Ureter (tissue), 1 donor: ENCODE results near the gene SPN. TPM values are rescaled to one million over a fixed set of nuclear protein-coding genes. Genes with fewer than 3 reads are reported as not detected.
"Not testable (repeated sequence)": the region's sequence is repeated elsewhere in the genome, so short reads cannot be mapped to it uniquely, and the experiment has no call there.

Experiments
- DNase-seq: peaks from one replicate; pipeline ENCODE4 v3.0.0-alpha.2; 2020; ENCODE audit warnings: low spot score
- total RNA-seq: library from RNA; stranded (reverse); gene quantifications from one replicate; pipeline ENCODE4 v1.2.4, GENCODE V29; 2023
- donor health status: DM: yes; HTN: yes; CAD: no.

SPN gene, protein sequence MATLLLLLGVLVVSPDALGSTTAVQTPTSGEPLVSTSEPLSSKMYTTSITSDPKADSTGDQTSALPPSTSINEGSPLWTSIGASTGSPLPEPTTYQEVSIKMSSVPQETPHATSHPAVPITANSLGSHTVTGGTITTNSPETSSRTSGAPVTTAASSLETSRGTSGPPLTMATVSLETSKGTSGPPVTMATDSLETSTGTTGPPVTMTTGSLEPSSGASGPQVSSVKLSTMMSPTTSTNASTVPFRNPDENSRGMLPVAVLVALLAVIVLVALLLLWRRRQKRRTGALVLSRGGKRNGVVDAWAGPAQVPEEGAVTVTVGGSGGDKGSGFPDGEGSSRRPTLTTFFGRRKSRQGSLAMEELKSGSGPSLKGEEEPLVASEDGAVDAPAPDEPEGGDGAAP
- total RNA-seq = 4.2 TPM

DNA sequence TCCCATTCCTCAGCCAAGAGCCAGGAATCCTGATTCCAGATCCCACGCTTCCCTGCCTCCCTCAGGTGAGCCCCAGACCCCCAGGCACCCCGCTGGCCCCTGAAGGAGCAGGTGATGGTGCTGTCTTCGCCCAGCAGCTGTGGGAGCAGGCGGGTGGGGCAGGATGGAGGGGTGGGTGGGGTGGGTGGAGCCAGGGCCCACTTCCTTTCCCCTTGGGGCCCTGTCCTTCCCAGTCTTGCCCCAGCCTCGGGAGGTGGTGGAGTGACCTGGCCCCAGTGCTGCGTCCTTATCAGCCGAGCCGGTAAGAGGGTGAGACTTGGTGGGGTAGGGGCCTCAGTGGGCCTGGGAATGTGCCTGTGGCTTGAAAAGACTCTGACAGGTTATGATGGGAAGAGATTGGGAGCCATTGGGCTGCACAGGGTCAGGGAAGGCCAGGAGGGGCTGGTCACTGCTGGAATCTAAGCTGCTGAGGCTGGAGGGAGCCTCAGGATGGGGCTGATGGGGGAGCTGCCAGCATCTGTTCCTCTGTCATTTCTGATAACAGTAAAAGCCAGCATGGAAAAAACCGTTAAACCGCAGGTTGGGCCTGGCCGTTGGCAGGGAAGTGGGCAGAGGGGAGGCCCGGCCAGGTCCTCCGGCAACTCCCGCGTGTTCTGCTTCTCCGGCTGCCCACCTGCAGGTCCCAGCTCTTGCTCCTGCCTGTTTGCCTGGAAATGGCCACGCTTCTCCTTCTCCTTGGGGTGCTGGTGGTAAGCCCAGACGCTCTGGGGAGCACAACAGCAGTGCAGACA lies at the start of gene SPN:
SPN (plus strand) TSS at position 232 of the 791 bp plus-strand sequence; CDS start at position 714, 482 bp downstream.
- DNase-seq = no peak

DNA sequence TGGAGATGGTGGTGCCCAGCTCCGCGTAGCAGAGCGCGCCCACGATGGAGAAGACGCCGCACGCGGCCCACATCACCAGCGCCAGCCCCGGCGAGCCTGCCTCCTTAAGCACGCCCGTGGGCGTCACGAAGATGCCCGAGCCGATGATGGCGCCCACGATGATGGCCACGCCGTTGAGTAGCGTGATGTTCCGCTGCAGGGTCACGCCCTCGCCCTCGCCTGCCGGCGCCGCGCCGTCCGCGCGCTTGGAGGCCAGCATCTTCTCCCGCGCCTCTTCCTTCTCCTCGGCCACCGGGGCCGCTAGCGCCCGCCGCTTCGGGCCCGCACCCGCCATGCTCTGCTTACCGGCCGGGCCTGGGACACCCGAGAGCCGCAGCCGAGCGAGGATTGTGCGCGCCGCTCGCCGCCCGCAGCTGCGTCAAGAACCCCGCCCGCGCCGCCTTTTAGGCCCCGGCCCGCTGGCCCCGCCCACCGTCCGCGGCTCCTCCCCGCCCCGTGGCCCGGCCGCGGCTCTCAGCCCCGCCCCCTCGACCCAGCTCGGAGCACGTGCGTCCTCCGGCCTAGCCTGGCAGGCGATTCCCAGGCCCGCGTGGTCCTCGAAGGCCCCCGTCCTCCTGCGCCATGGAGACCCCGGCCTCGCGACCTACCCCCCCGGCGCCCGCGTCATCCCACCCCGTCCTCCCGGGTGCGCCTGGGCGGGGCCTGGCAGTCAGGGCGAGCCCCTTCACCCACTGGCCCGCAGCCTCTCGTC lies 49.6 kb upstream of the SPN start:
- DNase-seq = peak; percentile 85

DNA sequence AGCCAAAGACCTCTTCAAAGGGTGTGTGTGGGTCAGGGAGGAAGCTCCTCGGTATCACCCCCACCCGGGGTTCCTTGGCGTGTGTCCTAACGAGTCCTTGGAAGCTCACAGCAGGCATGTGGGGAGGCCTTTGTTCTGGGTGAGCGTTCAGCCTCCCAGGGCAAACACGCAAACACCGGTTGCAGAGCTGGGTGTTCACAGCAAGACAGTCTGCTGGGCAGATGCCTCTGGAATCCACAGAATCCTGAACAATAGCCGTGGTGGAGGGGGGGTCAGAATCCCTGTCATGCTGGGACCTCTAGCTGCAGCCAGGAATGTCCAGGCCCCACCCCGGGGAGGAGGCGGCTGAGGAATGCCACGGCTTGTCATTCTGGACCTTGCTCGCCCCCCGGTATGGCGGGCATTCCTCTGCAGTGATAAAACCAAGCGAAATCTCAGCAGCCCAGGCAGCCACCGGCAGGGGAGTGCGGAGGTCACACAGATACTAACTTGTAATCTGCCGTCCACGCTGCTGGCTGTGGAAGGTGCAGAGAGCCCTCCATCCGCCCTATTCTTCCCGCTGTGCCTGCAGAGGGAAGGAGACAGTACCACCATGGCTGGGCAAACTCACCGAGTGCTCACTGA lies 48.2 kb upstream of the SPN start:
- DNase-seq = not testable (repeated sequence)

DNA sequence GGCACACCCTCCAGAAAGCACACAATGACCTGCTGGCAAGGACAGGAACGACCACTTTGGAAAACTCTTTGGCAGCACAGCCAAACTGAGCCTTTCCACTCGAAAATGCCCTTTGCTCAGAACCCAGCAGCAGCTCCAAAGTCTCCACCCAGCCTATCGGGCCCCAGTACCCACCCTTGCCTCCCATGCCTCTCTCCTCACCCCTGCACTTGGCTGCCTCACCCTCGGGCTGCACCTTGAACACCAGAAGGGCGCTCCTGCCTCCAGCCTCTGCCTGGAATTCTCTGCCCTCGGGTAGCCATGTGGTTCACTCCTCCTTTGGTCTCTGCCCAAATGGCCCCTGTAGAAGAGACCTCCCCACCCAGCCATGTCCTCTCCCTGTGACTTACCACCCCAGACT lies 46.9 kb upstream of the SPN start:
- DNase-seq = not testable (repeated sequence)

DNA sequence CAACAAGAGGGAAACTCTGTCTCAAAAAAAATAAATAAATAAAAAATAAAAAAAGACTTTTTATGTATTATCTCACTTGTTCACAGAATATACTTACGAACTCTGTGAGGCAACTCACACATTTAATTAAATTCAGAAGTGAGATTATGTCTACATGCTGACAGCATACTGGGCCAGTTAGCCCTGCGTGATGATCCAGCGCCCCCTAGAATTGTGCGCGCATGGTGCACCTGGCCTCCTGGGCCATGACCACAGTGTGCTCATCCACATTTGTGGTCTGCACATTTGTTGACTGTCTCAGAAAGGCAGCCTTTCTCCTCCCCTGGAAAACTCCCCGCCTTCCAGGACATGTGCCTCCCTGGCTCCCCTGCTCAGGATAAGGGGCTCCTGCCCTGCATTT lies 42.5 kb upstream of the SPN start:
- DNase-seq = not testable (repeated sequence)

GRCh38 chr16:29622738-29623137 lies 40.3 kb upstream of the SPN start:
- DNase-seq = not testable (repeated sequence)

- not testable (repeated sequence) for DNase-seq
Measured at GRCh38 chr16:29623253-29623652, 39.8 kb upstream of the SPN start.

GRCh38 chr16:29625114-29625513 lies 37.9 kb upstream of the SPN start:
- DNase-seq = not testable (repeated sequence)

- not testable (repeated sequence) for DNase-seq
Measured at GRCh38 chr16:29626778-29627331, 36.2 kb upstream of the SPN start.

DNA sequence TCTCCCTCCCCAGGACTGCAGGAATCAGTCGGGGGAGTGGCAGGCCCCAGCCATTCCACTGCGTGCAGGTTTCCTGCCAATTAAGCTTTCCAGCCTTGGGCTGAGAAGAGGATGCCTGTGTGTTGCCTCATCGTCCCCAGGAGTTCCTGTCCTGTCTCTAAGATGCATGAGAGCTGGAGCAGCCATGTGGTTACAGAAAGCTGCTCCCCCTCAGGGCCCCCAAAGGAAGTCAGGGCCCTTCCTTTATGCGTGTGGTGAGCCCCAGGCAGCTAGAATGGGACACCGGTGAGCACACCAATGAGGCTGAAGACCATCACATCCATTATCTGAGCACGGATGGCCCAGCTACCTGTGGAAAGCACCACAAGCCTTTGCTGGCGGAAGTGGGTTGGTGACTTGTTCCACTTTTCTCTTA lies 35.4 kb upstream of the SPN start:
- DNase-seq = not testable (repeated sequence)

GRCh38 chr16:29628707-29629106 lies 34.3 kb upstream of the SPN start:
- not testable (repeated sequence) for DNase-seq

GRCh38 chr16:29629318-29629717 lies 33.7 kb upstream of the SPN start:
- DNase-seq = not testable (repeated sequence)

- DNase-seq = not testable (repeated sequence)
Measured at GRCh38 chr16:29631658-29632057, 31.4 kb upstream of the SPN start.

GRCh38 chr16:29635902-29636301 lies 27.1 kb upstream of the SPN start:
- DNase-seq = not testable (repeated sequence)

DNA sequence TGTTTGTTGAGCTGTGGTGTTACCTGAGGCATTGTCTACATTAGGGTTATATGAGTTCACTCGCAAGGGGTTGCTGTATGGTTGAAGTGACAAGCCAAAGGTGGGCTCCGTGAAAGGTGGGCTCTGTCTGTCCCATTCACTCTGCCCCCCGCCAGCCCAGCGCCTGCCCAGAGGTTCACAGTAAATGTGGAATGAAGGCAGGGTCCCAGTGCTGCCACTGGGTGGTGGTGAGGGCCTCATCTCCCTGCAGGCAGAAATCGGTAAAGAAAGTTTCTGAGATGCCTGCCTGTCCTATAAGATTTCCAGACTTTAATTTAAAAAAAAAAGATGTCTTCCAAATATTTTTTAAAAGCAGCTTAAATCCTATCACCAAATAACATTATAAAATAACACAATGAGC lies 26.7 kb upstream of the SPN start:
- DNase-seq = not testable (repeated sequence)

DNA sequence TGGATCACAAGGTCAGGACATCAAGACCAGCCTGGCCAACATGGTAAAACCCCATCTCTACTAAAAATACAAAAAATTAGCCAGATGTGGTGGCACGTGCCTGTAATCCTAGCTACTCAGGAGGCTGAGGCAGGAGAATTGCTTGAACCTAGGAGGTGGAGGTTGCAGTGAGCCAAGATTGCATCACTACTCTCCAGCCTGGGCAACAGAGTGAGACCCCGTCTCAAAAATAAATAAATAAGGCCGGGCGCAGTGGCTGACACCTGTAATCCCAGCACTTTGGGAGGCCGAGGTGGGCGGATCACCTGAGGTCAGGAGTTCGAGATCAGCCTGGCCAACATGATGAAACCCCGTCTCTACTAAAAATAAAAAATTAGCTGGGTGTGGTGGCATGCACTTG lies 24.3 kb upstream of the SPN start:
- not testable (repeated sequence) for DNase-seq

GRCh38 chr16:29641561-29641960 lies 21.5 kb upstream of the SPN start:
- DNase-seq = no peak

DNA sequence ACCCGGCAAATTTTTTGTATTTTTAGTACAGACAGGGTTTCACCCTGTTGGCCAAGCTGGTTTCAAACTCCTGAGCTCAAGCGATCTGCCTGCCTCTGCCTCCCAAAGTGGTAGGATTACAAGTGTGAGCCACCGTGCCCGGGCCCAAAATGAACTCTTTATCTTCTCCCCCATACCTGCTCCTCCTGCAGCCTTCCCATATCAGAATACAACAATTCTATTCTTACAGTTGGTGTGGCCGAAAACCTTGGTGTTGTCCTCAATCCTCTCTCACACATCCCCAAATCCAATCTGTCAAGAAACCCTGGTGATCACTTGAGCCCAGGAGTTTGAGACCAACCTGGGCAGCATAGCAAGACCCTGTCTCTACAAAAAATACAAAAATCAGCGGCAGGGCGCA lies 19.5 kb upstream of the SPN start:
- no peak for DNase-seq

GRCh38 chr16:29644338-29644857 lies 18.6 kb upstream of the SPN start:
- DNase-seq = no peak

GRCh38 chr16:29644973-29645693 lies 17.9 kb upstream of the SPN start:
- DNase-seq = no peak
